ENCODE results near the gene RPL36AL.
A peak's percentile ranks its signal among the peaks of the same experiment; 100 is the strongest.
"Not testable (repeated sequence)": the region's sequence is repeated elsewhere in the genome, so short reads cannot be mapped to it uniquely, and the experiment has no call there.

The RPL36AL gene

GRCh38 chr14:49589387-49589786 is 31.0 kb downstream of the RPL36AL start:
- H3K4me3 ChIP-seq (ENCODE audit: low read depth, low read length) = no peak overlapping the region
- H3K27me3 ChIP-seq (ENCODE audit: insufficient read depth, low read length) = no peaks in the 10 kb centered on the region
- no peak overlapping the region for H3K27ac ChIP-seq (ENCODE audit: low read depth, low read length)
- H2AFZ ChIP-seq (ENCODE audit: low read length, unreplicated experiment) = no peak overlapping the region
- peaks cover 18% of the 10 kb centered on the region for H3K79me2 ChIP-seq (ENCODE audit: control insufficient read depth, insufficient read depth, low read length, unreplicated experiment)
- peaks cover 20% of the 10 kb centered on the region for H3K4me1 ChIP-seq (ENCODE audit: control insufficient read depth, insufficient read depth, low read length, unreplicated experiment)
- H3K36me3 ChIP-seq (ENCODE audit: insufficient read depth, low read length) = peaks cover 4% of the 10 kb centered on the region; the same call in 1 of the 2 replicates

- H3K79me2 ChIP-seq (ENCODE audit: control insufficient read depth, insufficient read depth, low read length, unreplicated experiment) = peaks cover 43% of the 10 kb centered on the region
- peak overlapping the region; percentile 57 for H3K27ac ChIP-seq (ENCODE audit: low read depth, low read length)
- peaks cover 22% of the 10 kb centered on the region for H3K4me1 ChIP-seq (ENCODE audit: control insufficient read depth, insufficient read depth, low read length, unreplicated experiment)
- no peaks in the 10 kb centered on the region for H3K27me3 ChIP-seq (ENCODE audit: insufficient read depth, low read length)
- peak overlapping the region; percentile 79 for H2AFZ ChIP-seq (ENCODE audit: low read length, unreplicated experiment)
- H3K4me3 ChIP-seq (ENCODE audit: low read depth, low read length) = peak overlapping the region; percentile 69
- H3K36me3 ChIP-seq (ENCODE audit: insufficient read depth, low read length) = peaks cover 28% of the 10 kb centered on the region
These were observed 33.6 kb downstream of the RPL36AL start for GRCh38 chr14:49586673-49587460.

- H3K4me3 ChIP-seq (ENCODE audit: low read depth, low read length) = peak within 1 kb of the TSS; percentile 88
- H3K36me3 ChIP-seq (ENCODE audit: insufficient read depth, low read length) = peaks cover 31% of the 10 kb centered on the region
- peaks cover 48% of the 10 kb centered on the region for H3K79me2 ChIP-seq (ENCODE audit: control insufficient read depth, insufficient read depth, low read length, unreplicated experiment)
- H3K4me1 ChIP-seq (ENCODE audit: control insufficient read depth, insufficient read depth, low read length, unreplicated experiment) = peaks cover 22% of the 10 kb centered on the region
- H2AFZ ChIP-seq (ENCODE audit: low read length, unreplicated experiment) = peak within 1 kb of the TSS; percentile 79
- no peaks in the 10 kb centered on the region for H3K27me3 ChIP-seq (ENCODE audit: insufficient read depth, low read length)
- peak within 1 kb of the TSS; percentile 62 for H3K27ac ChIP-seq (ENCODE audit: low read depth, low read length)
These were observed 34.4 kb downstream of the RPL36AL start, which contains the start of gene RPS29 for GRCh38 chr14:49585803-49586672. TSS of gene RPS29 (minus strand) at chr14:49586380. CDS start at chr14:49586346, 34 bp downstream.

DNA sequence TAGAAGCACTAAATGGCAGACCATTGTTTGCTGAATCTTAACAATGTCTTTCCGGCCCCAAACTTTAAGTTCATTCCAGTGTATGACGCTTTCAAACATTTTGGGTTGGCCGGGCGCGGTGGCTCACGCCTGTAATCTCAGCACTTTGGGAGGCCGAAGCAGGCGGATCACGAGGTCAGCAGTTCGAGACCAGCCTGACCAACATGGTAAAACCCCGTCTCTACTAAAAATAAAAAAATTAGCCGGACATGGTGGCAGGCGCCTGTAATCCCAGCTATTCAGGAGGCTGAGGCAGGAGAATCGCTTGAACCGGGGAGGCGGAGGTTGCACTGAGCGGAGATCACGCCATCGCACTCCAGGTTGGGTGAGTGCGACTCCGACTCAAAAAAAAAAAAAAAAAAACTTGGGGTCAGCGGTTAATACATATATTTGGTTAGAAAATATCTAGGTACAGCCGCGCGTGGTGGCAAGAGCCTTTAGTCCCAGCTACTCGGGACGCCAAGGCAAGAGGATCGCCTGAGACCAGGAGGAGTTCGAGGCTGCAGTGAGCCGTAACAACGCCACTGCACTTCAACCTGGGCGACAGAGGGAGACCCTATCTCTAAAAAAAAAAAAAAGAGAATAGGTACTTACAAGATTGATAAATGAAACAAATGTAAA is 35.3 kb downstream of the RPL36AL start:
- not testable (repeated sequence) for H2AFZ ChIP-seq (ENCODE audit: low read length, unreplicated experiment); H3K27me3 ChIP-seq (ENCODE audit: insufficient read depth, low read length)
- Histone ChIP-seq H3K79me2 (ENCODE audit: control insufficient read depth, insufficient read depth, low read length, unreplicated experiment) (peaks cover 55% of the 10 kb centered on the region), H3K27ac (ENCODE audit: low read depth, low read length) (peak overlapping the region; percentile 62), H3K4me1 (ENCODE audit: control insufficient read depth, insufficient read depth, low read length, unreplicated experiment) (peaks cover 22% of the 10 kb centered on the region), H3K36me3 (ENCODE audit: insufficient read depth, low read length) (peaks cover 31% of the 10 kb centered on the region), H3K4me3 (ENCODE audit: low read depth, low read length) (peak overlapping the region; percentile 88)

DNA sequence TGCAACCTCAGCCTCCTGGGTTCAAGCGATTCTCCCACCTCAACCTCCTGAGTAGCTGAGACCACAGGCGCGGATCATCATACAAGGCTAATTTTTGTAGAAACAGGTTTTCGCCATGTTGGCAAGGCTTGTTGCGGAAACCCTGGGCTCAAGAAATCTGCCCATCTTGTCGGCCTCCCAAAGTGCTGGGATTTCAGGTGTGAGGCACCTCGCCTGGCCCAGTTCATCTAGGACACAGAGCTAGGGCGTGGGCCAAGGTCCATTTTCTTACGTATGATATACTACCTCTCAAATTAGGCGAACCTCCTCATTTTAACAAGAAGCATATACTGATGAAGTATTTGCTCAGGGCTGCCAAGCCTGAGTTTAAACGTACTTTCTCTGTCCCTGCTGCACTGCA is 36.4 kb downstream of the RPL36AL start:
- peaks cover 58% of the 10 kb centered on the region for H3K79me2 ChIP-seq (ENCODE audit: control insufficient read depth, insufficient read depth, low read length, unreplicated experiment)
- H2AFZ ChIP-seq (ENCODE audit: low read length, unreplicated experiment) = no peak overlapping the region
- peaks cover 31% of the 10 kb centered on the region for H3K36me3 ChIP-seq (ENCODE audit: insufficient read depth, low read length)
- H3K27ac ChIP-seq (ENCODE audit: low read depth, low read length) = 0 out of 2 replicates have a peak overlapping the region, but pooled peaks have one; percentile 2
- H3K27me3 ChIP-seq (ENCODE audit: insufficient read depth, low read length) = no peaks in the 10 kb centered on the region
- H3K4me3 ChIP-seq (ENCODE audit: low read depth, low read length) = peak overlapping the region; percentile 88
- peaks cover 22% of the 10 kb centered on the region for H3K4me1 ChIP-seq (ENCODE audit: control insufficient read depth, insufficient read depth, low read length, unreplicated experiment)

DNA sequence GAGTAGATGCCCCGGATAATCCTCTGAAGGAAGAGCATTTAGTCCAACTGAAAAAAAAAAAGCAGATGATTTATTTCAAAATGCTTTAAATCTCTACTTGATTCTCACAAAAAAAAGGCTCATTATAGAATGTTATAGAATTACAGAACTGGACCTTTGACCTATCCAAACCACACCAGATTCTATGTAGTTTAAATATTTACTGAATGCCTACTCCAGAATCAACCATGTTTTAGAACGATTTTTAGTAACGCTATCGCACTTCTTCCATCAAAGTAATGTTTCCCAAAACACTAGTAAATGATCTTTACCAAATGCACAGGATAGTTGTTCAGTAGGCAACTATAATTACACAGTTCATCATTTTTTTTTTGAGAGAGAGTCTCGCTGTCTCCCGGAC is 36.8 kb downstream of the RPL36AL start:
- Histone ChIP-seq H3K79me2 (ENCODE audit: control insufficient read depth, insufficient read depth, low read length, unreplicated experiment) (peaks cover 58% of the 10 kb centered on the region), H3K4me1 (ENCODE audit: control insufficient read depth, insufficient read depth, low read length, unreplicated experiment) (peaks cover 22% of the 10 kb centered on the region), H3K27me3 (ENCODE audit: insufficient read depth, low read length) (no peaks in the 10 kb centered on the region), H3K27ac (ENCODE audit: low read depth, low read length) (no peak overlapping the region), H2AFZ (ENCODE audit: low read length, unreplicated experiment) (no peak overlapping the region), H3K36me3 (ENCODE audit: insufficient read depth, low read length) (peaks cover 31% of the 10 kb centered on the region), H3K4me3 (ENCODE audit: low read depth, low read length) (peak overlapping the region; percentile 88)

DNA sequence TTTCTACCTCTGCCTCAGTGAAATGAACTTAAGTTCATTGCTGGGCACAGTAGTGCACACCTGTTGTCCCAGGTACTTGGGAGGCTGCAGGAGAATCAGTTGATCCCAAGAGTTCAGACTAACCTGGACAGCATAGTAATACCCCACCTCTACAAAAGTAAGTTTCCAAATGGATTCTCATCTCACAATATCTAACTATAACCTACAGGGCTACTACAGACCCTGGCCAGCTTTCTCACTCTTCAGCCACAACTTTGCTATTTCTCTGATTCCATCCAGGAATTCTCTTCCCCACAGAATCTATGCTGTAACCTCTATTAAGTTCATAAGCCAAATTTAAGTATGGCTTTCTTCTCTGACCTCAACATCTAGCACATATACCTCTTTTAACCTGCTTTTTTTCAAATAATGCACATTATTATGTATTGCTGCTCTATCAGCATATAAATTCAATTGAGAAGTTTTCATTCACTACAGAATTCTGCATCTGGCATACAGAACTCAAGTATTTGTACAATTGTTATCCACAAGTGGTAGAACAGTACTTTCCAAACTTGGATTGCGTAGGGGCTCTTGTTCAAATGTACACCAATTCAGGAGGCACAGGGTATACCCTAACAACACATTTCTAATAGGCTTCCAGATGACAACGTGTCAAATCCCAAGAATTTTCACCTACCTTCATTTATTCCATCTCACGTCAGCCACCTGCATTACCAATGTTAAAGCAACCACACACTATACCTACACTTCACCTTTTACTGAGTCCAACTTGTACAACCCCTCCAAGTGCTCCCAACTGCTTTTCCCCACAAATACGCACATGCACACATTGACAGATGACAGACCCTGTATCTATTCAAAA is 38.1 kb downstream of the RPL36AL start:
- H2AFZ ChIP-seq (ENCODE audit: low read length, unreplicated experiment) = no peak overlapping the region
- H3K27ac ChIP-seq (ENCODE audit: low read depth, low read length) = no peak overlapping the region
- peaks cover 61% of the 10 kb centered on the region for H3K79me2 ChIP-seq (ENCODE audit: control insufficient read depth, insufficient read depth, low read length, unreplicated experiment)
- H3K27me3 ChIP-seq (ENCODE audit: insufficient read depth, low read length) = no peaks in the 10 kb centered on the region
- H3K36me3 ChIP-seq (ENCODE audit: insufficient read depth, low read length) = peaks cover 31% of the 10 kb centered on the region
- peaks cover 17% of the 10 kb centered on the region for H3K4me1 ChIP-seq (ENCODE audit: control insufficient read depth, insufficient read depth, low read length, unreplicated experiment)
- no peak overlapping the region for H3K4me3 ChIP-seq (ENCODE audit: low read depth, low read length)

DNA sequence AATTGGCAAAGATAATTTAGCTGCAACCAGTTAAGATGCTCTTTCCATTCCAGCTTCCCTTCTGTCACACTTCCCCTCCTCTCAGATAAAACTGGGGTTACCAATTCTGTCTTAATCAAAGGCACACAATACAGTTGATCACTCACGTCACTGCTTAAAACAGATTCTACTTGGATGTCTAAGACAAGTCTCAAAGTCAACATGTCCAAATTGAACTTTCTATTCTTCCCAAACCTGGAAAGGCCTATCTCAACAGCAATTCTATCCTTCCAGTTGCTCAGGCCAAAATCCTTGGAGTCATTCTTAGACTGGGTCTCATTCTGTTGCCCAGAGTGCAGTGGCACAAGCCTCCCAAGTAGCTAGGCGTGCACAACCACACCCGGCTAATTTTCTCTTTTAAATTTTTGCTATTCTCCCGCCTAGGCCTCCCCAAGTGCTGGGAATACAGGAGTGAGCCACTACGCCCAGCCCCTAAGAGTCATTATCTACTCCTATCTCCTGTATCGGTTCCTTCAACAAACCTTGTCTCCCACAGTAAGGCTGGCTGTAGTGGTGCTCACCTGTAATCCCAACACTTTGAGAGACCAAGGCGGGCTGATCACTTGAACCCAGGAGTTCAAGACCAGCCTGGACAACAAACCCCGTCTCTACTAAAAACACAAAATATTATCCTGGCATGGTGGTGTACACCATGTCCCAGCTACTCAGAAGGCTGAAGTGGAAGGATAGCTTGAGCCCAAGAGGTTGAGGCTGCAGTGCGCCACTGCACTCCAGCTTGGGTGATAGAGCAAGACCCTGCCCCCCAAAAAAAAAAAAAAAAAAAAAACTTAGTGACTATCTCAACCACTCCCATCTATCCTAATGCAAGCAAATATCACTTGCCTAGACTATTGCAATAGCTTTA is 39.0 kb downstream of the RPL36AL start:
- Histone ChIP-seq H3K27me3 (ENCODE audit: insufficient read depth, low read length) (no peaks in the 10 kb centered on the region), H3K4me3 (ENCODE audit: low read depth, low read length) (no peak overlapping the region), H3K36me3 (ENCODE audit: insufficient read depth, low read length) (peaks cover 31% of the 10 kb centered on the region), H3K4me1 (ENCODE audit: control insufficient read depth, insufficient read depth, low read length, unreplicated experiment) (peaks cover 16% of the 10 kb centered on the region), H3K79me2 (ENCODE audit: control insufficient read depth, insufficient read depth, low read length, unreplicated experiment) (peaks cover 61% of the 10 kb centered on the region), H3K27ac (ENCODE audit: low read depth, low read length) (no peak overlapping the region), H2AFZ (ENCODE audit: low read length, unreplicated experiment) (no peak overlapping the region)

DNA sequence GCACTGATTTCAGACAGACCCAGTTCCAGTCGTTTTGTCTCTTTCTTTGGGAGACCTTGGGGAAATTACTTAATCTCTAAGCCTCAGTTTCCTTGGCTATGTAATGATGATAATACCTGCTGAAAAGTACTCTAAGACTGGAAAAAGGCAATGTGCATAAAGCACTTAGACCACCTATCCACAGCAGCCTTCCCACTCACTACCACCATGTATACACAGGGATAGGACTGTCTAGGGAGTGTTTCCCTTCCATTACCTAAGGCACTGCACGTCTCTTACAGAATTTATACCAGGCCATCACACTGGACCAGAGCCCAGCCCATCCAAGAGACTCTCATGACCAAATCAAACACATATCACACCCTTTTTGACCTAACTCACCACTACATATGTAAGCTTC is 40.6 kb downstream of the RPL36AL start:
- no peak overlapping the region for H3K4me3 ChIP-seq (ENCODE audit: low read depth, low read length)
- H2AFZ ChIP-seq (ENCODE audit: low read length, unreplicated experiment) = no peak overlapping the region
- peaks cover 16% of the 10 kb centered on the region for H3K4me1 ChIP-seq (ENCODE audit: control insufficient read depth, insufficient read depth, low read length, unreplicated experiment)
- H3K27me3 ChIP-seq (ENCODE audit: insufficient read depth, low read length) = no peaks in the 10 kb centered on the region
- peaks cover 48% of the 10 kb centered on the region for H3K79me2 ChIP-seq (ENCODE audit: control insufficient read depth, insufficient read depth, low read length, unreplicated experiment)
- peaks cover 31% of the 10 kb centered on the region for H3K36me3 ChIP-seq (ENCODE audit: insufficient read depth, low read length)
- H3K27ac ChIP-seq (ENCODE audit: low read depth, low read length) = no peak overlapping the region

All from ACC112 (cell line).